HepG2 (cell line): ENCODE results near the gene SESN1. TPM values are rescaled to one million over a fixed set of nuclear protein-coding genes. Genes with fewer than 3 reads are reported as not detected.

Experiments
- ATAC-seq: fragments of 200-7000 bp; cut with Tn5 transposase; 3 replicates; pipeline ENCODE4 v1.9.1; 2020; ENCODE audit warnings: mild to moderate bottlenecking, moderate library complexity
- BruUV-seq: library from RNA; stranded (reverse); fragments of 400-500 nt; replicated peaks from 2 replicates; lab custom pipeline; 2021; lab: Mats Ljungman, UMichigan
- CTCF ChIA-PET: fragments of 300-600 bp; formaldehyde crosslinking; extraction: SDS; loops from one replicate; lab custom pipeline; 2021; ENCODE audit warnings: low total read pairs, inconsistent platforms, low intra/inter-chr PET ratio; lab: Yijun Ruan, JAX
- POLR2A ChIA-PET: fragments of 350-600 bp; sonication (Branson Sonifier 250); formaldehyde crosslinking; loops from one replicate; lab custom pipeline; 2020; ENCODE audit warnings: antibody characterized with exemption, inconsistent platforms; lab: Yijun Ruan, JAX
- DNase-seq: peaks from one replicate; pipeline ENCODE4 v3.0.0-alpha.2; 2015; ENCODE audit warnings: low spot score
- FAIRE-seq: peaks from 3 replicates; lab custom pipeline; 2011; peaks lifted over from hg19 to GRCh38; lab: Jason Lieb, UNC
- H2AFZ ChIP-seq: one replicate; pipeline ENCODE4 v1.6.1; 2011; ENCODE audit warnings: low read length, inconsistent platforms
- H3K27ac ChIP-seq: fragments of 300-600 bp; 3 replicates; pipeline ENCODE4 v1.8.0; 2011; ENCODE audit warnings: mixed run types, mild to moderate bottlenecking, mixed read lengths, low read length, inconsistent platforms; ENCODE audit not compliant: insufficient read depth; ENCODE audit errors: extremely low read length
- H3K27me3 ChIP-seq, 2 experiments: fragments of 200-600 bp in 1 of 2; 2 replicates in 1 of 2; 3 replicates in 1 of 2; pipeline versions ENCODE4 v1.6.0 to v1.8.0; 2011; ENCODE audit warnings: low read length in 2 of 2, mild to moderate bottlenecking in 2 of 2, moderate library complexity in 2 of 2, inconsistent platforms in 1 of 2; ENCODE audit not compliant: insufficient read depth in 2 of 2, control insufficient read depth in 1 of 2
- H3K36me3 ChIP-seq, 2 experiments: fragments of 200-600 bp in 1 of 2; replicated peaks in 1 of 2; 2 replicates in 1 of 2; 3 replicates in 1 of 2; pipeline versions ENCODE4 v1.5.1 to v1.8.0; 2011; ENCODE audit warnings: low read length in 2 of 2, inconsistent platforms in 1 of 2; ENCODE audit not compliant: insufficient read depth in 2 of 2, control insufficient read depth in 1 of 2
- H3K4me1 ChIP-seq: 2 replicates; pipeline ENCODE4 v1.5.1; 2012; ENCODE audit warnings: low read length, inconsistent platforms; ENCODE audit not compliant: insufficient read depth
- H3K4me2 ChIP-seq: 2 replicates; pipeline ENCODE4 v1.6.0; 2011; ENCODE audit warnings: low read depth, low read length, inconsistent platforms
- H3K4me3 ChIP-seq, 3 experiments: fragments of 200-600 bp in 1 of 3; sonication (generic), shearing (Covaris generic) in 1 of 3; replicated peaks in 1 of 3; 2 replicates each; pipeline ENCODE4 v1.5.1; 2011 to 2016; ENCODE audit warnings: low read length in 3 of 3, inconsistent platforms in 2 of 3, low read depth in 2 of 3, mild to moderate bottlenecking in 2 of 3, control low read depth in 1 of 3, mixed read lengths in 1 of 3; ENCODE audit not compliant: insufficient read depth in 1 of 3
- H3K79me2 ChIP-seq: one replicate; pipeline ENCODE4 v1.6.1; 2011; ENCODE audit warnings: low read length, inconsistent platforms; ENCODE audit not compliant: insufficient read depth
- H3K9ac ChIP-seq: 2 replicates; pipeline ENCODE4 v1.6.0; 2011; ENCODE audit warnings: mild to moderate bottlenecking, low read depth, low read length, inconsistent platforms; ENCODE audit not compliant: insufficient read depth
- H3K9me3 ChIP-seq: 2 replicates; pipeline ENCODE4 v1.5.1; 2012; ENCODE audit warnings: mild to moderate bottlenecking, low read length
- H4K20me1 ChIP-seq: 2 replicates; pipeline ENCODE4 v1.6.0; 2011; ENCODE audit warnings: inconsistent platforms, mild to moderate bottlenecking, low read length, moderate library complexity; ENCODE audit not compliant: insufficient read depth
- ATF5 ChIP-seq: sonication (generic); formaldehyde crosslinking; IDR thresholded peaks from 2 replicates; pipeline ENCODE4 v1.4.0; 2020; ENCODE audit warnings: mild to moderate bottlenecking, low read depth, missing genetic modification reagents
- ELK4 ChIP-seq: sonication (generic); formaldehyde crosslinking; IDR thresholded peaks from 2 replicates; pipeline ENCODE4 v1.9.0; 2021; ENCODE audit warnings: missing genetic modification reagents, borderline replicate concordance
- KMT2A ChIP-seq: sonication (generic); formaldehyde crosslinking; IDR thresholded peaks from 2 replicates; pipeline ENCODE4 v1.4.0; 2020; ENCODE audit warnings: missing genetic modification reagents
- MATR3 ChIP-seq: sonication (generic); formaldehyde crosslinking; IDR thresholded peaks from 2 replicates; pipeline ENCODE4 v1.4.0; 2020; ENCODE audit warnings: missing genetic modification reagents
- NCOA5 ChIP-seq: sonication (generic); formaldehyde crosslinking; IDR thresholded peaks from 2 replicates; pipeline ENCODE4 v1.4.0; 2020; ENCODE audit warnings: missing genetic modification reagents
- ZNF263 ChIP-seq: sonication (generic); formaldehyde crosslinking; IDR thresholded peaks from 2 replicates; pipeline ENCODE4 v1.4.0; 2020; ENCODE audit warnings: missing genetic modification reagents
- ZNF75D ChIP-seq: sonication (generic); formaldehyde crosslinking; IDR thresholded peaks from 2 replicates; pipeline ENCODE4 v1.8.1; 2023; ENCODE audit warnings: missing genetic modification reagents, mild to moderate bottlenecking, borderline replicate concordance
- WGBS: methylation state at CpG from one replicate; pipeline ENCODE4 v1.1.6; 2017; ENCODE audit warnings: low lambda C conversion rate; 5-methylcytosine and 5-hydroxymethylcytosine counted together
- in situ Hi-C: cut with HindIII; loops from 2 replicates; pipeline ENCODE4 v1.10.0; 2017; ENCODE audit warnings: low pct_unique_long_range_greater_than_20kb; ENCODE audit not compliant: extremely low pct_ligation_motif_present
- intact Hi-C: fragments of 100-400 bp; cut with micrococcal nuclease; formaldehyde crosslinking; loops from one replicate; pipeline ENCODE4 v1.10.0; 2022; ENCODE audit not compliant: unreplicated experiment
- polyA plus RNA-seq, 8 experiments: library from polyadenylated mRNA; depleted of rRNA in 3 of 8; stranded (reverse) in 7 of 8; unstranded in 1 of 8; fragments of >200 nt; fragmentation: Illumina TruSeq in 4 of 8; extraction: Trizol in 4 of 8; gene quantifications; 2 replicates each; pipeline versions ENCODE4 v1.2.1 to v1.2.3, GENCODE V29; 2011 to 2016; ENCODE audit warnings: low read depth in 4 of 8, missing spikeins in 1 of 8, mixed read lengths in 1 of 8; ENCODE audit not compliant: insufficient read depth in 1 of 8
- total RNA-seq, 5 experiments: library from RNA; depleted of rRNA; stranded (reverse); fragments of >200 nt; fragmentation: Illumina TruSeq; extraction: Trizol; gene quantifications; 2 replicates each; pipeline ENCODE4 v1.2.3, GENCODE V29; 2016; ENCODE audit warnings: low read depth in 1 of 5
- TF ChIP-seq, protein P1 (sequence below): sonication (generic); formaldehyde crosslinking; IDR thresholded peaks from 2 replicates; pipeline ENCODE4 v1.5.0; 2020; ENCODE audit warnings: mild to moderate bottlenecking, missing genetic modification reagents

Gene SESN1
- total and polyA plus RNA-seq, 2 of the 13 experiments (the other 11 are each of a cell fraction or from before 2014, with no cell fraction given): 24.9 to 44.7 TPM

DNA sequence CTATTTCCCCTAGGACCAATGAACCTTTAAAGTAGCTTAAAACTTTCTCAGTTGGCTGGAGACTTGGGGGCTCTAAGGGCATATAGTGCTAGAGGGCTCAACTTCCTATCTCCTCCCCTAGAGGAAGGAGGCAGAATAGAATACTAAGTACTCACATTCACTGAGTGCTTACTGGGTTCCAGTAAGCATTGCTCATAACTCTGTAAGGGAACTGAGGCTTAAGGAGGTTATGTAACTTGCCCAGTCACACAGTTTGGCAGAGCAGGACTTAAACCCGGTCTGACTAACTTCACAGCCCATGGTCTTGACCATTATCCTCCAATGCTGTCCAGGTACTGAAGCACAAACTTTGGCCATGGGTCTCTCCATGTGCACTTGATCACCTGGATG is 12.5 kb downstream of the SESN1 start (continued):
- TF ChIP-seq ELK4 (CRISPR knock-in tag) (no peak), ZNF75D (no peak)
- TF ChIP-seq, all 625 proteins: peak for 0

GRCh38 chr6:109081516-109082187 is 13.0 kb downstream of the SESN1 start:
- Histone ChIP-seq H3K4me3 (no peak overlapping the region), H3K4me1 (peaks cover 12% of the 10 kb centered on the region), H3K9me3 (no peaks in the 10 kb centered on the region), H3K4me2 (no peak overlapping the region), H3K27ac (no peak overlapping the region), H3K9ac (no peak overlapping the region), H3K36me3 (0 out of 5 replicates have a peak, but pooled peaks cover 0 to 5% of the 10 kb centered on the region in 2 experiments), H4K20me1 (no peaks in the 10 kb centered on the region), H3K79me2 (no peaks in the 10 kb centered on the region), H3K27me3 (no peaks in the 10 kb centered on the region), H2AFZ (no peak overlapping the region)
- intact Hi-C loops: no loop called here
- ATAC-seq (no peak), FAIRE-seq (no peak), DNase-seq (no peak)
- in situ Hi-C loops: no loop called here
- no peak for TF ChIP-seq NCOA5
- TF ChIP-seq, protein P1, sequence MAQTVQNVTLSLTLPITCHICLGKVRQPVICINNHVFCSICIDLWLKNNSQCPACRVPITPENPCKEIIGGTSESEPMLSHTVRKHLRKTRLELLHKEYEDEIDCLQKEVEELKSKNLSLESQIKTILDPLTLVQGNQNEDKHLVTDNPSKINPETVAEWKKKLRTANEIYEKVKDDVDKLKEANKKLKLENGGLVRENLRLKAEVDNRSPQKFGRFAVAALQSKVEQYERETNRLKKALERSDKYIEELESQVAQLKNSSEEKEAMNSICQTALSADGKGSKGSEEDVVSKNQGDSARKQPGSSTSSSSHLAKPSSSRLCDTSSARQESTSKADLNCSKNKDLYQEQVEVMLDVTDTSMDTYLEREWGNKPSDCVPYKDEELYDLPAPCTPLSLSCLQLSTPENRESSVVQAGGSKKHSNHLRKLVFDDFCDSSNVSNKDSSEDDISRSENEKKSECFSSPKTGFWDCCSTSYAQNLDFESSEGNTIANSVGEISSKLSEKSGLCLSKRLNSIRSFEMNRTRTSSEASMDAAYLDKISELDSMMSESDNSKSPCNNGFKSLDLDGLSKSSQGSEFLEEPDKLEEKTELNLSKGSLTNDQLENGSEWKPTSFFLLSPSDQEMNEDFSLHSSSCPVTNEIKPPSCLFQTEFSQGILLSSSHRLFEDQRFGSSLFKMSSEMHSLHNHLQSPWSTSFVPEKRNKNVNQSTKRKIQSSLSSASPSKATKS: no peak
- no peak for TF ChIP-seq MATR3 (CRISPR knock-in tag)
- no peak for TF ChIP-seq ATF5 (CRISPR knock-in tag)
- TF ChIP-seq KMT2A (CRISPR knock-in tag): no peak
- TF ChIP-seq ZNF263 (CRISPR knock-in tag): no peak
- BruUV-seq: no TSS peak
- WGBS: 93% methylated on average over 4 of the region's 4 CpGs
- POLR2A ChIA-PET: interaction anchor here (1.3 kb wide), 1 partner anchor 13 kb away, joined by 5 read pairs; the partner anchor contains the start of gene SESN1
- CTCF ChIA-PET: no interaction called here
